SIG-M5 (cell line): Measurements from ENCODE around the gene RBP3.

Experiments
- DNase-seq: peaks from one replicate; lab custom pipeline; 2025; lab: John Stamatoyannopoulos, UW

RBP3 gene

DNA sequence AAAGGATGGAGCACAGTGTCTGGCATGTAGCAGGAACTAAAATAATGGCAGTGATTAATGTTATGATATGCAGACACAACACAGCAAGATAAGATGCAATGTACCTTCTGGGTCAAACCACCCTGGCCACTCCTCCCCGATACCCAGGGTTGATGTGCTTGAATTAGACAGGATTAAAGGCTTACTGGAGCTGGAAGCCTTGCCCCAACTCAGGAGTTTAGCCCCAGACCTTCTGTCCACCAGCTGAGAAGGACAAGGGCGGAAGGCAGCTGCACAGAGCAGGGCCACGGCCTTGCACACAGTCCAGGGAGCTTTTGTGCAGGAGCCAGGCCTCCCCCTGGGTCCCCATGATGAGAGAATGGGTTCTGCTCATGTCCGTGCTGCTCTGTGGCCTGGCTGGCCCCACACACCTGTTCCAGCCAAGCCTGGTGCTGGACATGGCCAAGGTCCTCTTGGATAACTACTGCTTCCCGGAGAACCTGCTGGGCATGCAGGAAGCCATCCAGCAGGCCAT, at the start of gene RBP3:
Gene RBP3 (plus strand): TSS at position 226 of the 514 bp plus-strand sequence. CDS start 122 bp downstream, at position 348.
- DNase-seq = no peak

DNA sequence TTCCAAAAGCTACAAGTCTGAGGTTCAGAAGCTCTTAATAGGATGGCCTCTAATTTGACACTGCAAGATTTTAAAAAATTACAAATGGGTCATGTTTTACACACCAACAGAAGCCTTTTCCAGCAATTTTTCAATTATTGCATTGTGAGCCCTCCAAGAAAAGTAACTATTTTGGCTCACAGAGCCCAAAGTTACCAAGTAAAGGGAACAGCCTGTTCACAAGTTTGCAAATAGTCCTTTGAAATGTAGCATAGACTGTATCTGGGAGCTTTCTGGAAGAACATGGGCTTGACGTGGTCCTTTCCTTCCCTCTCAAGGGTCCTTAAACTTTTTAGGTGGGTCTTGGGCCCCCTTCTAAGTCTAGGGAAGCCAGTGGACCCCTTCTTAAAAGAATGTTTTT, 49.4 kb upstream of the RBP3 start:
- DNase-seq = no peak

- no peak for DNase-seq
Observed at GRCh38 chr10:47299611-47300428, 48.3 kb upstream of the RBP3 start, which contains the start of gene GDF10. Gene GDF10 (plus strand): TSS chr10:47300197. CDS start chr10:47300652, 455 bp downstream.

DNA sequence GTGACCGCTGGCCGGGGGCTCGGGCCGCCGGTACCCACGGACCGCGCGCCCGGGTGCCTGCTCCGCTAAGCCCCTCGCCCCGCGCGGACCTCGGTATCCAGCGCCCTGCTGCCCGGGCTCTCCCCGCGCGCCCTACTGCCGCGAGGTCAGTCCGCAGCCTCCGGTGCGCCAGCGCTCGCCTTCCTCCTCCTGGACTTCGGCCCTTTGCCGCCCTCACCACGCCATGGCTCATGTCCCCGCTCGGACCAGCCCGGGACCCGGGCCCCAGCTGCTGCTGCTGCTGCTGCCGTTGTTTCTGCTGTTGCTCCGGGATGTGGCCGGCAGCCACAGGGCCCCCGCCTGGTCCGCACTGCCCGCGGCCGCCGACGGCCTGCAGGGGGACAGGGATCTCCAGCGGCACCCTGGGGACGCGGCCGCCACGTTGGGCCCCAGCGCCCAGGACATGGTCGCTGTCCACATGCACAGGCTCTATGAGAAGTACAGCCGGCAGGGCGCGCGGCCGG, 47.7 kb upstream of the RBP3 start:
- no peak for DNase-seq

DNA sequence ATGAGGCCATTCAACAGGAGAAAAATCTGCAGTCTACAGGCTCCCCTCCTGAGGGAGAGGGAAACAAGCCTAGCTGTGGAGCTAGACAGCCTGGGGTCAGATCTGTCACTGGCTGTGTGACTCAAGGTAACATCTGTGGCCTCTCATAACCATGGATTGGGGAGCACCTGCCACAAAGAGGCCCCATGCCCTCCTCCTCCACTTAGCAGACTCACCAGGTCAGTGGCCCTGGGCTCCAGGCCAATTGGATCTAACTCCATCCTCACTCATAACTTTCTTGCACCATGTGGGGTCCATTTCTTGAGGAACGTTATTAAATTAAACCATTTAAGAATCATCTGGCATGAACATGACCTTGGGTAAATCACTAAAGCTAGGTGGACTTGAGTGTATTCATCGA, 46.3 kb upstream of the RBP3 start:
- DNase-seq = no peak

GRCh38 chr10:47303105-47303504, 45.1 kb upstream of the RBP3 start:
- DNase-seq = no peak

DNA sequence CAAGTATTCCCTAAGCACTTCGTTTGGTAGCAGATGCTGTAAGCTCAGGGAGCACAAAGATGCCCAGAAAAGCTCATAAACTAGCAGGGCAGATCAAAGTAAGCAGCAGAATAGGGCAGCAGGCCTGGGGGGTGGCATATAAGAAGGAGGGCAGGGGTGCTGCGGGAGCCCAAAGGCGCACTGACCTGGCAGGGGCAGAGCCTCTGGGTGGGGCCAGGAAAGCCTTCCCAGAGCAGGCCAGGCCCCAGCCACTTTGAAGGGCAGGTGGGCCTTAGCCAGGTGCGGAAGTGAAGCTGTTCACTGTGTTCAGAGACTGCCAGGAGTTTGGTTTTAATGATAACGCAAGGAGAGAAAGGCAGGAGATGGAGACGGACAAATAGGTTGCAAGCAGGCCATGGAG, 44.3 kb upstream of the RBP3 start:
- DNase-seq = no peak

DNA sequence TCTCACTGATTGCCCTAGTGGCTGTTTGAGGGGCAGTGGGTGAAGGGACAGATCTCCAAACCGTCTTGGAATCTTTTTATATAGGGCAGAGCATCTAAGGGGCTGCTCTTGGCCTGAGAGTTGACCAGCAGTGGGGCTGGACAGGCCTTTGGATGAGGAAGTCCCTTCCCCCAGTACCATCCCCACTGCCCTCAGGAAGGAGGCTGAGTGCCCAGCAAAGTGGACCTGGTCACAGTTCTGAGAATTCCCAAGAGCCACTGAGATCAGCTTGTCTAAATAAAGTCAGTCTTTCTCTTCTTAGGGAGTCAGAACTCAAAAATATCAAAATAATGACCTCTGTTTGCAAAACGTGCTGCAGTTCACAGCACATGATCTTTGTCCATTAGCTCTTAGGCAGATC, 42.6 kb upstream of the RBP3 start:
- DNase-seq = no peak

DNA sequence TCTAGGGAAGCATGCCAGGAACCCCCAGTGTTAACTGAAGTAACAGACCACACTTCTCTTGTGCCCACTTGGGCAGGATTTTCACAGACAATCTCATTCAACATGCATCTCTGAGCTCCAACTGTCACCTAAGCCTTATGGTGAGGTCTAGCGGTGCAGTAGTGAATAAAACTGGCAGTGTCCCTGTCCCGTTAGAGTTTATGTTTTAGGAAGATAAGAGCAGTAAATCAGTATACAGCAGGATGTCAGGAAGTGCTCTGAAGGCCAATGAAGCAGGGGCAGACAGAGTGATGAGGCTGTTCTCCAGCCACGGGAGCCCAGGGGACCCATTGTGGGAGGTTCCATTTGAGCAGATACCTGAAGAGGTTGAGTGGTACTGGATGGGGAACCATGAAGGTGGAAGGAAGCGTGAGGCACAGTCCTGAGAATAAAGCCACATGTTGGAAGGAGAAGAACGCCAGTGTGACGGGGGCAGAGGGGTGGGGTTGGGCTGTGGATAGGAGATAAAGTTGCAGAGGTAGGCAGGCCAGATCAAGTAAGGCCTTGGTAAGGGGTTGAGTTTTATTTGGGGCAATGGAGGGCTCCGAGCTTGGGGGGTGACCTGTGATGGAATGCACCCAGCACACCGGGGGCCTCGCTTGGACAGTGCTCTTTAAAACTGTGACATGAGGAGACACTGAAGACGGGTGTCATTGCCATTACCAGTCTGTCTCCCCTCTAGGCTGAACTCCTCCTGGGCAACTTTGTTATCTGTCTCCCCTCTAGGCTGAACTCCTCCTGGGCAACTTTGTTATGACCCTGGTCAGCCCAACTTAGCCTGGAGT, 41.6 kb upstream of the RBP3 start:
- DNase-seq = no peak

GRCh38 chr10:47307381-47307780, 40.8 kb upstream of the RBP3 start:
- no peak for DNase-seq

DNA sequence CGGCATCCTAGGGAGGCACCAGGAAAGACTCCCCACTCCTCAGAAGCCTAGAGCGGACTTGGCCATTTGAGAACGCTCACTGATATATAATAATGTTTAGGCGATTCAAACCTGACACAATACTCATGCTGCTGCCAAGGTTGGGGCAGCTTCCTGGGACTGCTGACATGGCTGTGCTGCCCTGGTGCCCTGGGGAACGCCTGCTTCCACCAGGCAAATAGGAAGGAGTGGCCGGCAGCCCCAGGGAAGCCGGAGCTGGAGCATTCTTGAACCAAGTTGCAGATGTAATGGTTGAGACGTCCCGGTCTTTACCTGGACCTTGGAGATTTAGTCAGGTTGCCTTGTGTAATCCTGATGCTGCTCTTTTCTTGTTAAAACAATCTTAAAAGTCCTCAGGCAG, 39.4 kb upstream of the RBP3 start:
- no peak for DNase-seq

- no peak for DNase-seq
Observed at GRCh38 chr10:47309408-47310089, 38.6 kb upstream of the RBP3 start.

DNA sequence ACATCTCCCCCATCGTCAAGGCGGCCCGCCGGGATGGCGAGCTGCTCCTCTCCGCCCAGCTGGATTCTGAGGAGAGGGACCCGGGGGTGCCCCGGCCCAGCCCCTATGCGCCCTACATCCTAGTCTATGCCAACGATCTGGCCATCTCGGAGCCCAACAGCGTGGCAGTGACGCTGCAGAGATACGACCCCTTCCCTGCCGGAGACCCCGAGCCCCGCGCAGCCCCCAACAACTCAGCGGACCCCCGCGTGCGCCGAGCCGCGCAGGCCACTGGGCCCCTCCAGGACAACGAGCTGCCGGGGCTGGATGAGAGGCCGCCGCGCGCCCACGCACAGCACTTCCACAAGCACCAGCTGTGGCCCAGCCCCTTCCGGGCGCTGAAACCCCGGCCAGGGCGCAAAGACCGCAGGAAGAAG, 38.1 kb upstream of the RBP3 start:
- no peak for DNase-seq

- no peak for DNase-seq
Observed at GRCh38 chr10:47311193-47311931, 36.8 kb upstream of the RBP3 start.

DNA sequence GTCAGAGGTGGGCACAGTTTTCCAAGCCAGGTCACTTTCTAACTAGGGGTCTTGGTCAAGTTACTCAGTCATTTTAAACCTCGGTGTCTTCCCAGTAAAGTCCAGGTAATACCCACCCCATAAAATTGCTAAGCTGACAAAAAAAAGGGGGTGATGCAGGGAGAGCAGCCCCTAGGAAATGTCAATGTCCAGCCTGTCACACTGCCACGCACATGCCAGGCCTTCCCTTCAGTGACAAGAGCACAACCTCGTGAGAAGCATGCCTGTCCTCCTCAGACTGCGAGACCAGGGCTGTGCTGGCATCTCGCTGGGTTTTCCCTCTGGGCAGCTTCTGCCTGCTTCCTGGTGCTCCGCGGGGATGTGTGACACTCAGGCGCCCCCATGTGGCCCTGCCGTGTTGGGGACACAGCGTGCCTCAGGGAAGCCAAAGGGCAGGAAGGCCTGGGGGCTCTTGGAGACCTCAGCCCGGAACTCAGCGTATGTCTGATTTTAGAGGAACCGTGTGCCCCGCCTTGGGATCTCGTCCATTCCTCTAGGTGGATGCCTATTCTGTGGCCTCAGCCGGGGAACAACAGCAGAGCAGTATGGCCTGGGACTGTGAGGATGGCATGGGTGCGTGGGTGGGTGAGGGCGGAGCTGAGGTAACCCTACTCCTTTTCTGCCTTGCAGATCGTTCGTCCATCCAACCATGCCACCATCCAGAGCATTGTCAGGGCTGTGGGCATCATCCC, 36.1 kb upstream of the RBP3 start:
- DNase-seq = no peak

GRCh38 chr10:47312663-47312995, 35.5 kb upstream of the RBP3 start:
- no peak for DNase-seq

GRCh38 chr10:47314416-47314970, 33.7 kb upstream of the RBP3 start:
- DNase-seq = no peak

DNA sequence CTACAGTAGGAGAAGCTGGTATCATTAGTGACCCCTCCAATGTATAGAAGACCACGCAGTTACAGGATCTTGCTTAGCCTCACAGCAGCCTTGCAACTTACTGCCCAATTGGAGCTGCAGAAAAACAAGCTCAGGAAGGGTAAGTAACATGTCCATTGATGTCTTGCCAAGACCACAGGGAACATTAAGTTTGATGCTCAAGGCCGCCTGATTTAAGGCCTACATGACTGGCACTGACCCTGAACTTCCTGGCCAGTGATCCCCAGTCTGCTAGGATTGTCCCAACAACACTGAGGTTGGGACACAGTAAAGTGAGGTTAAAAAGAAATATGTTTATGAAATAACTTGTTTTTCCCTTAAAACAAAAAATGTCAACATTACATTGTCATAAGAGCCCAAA, 32.7 kb upstream of the RBP3 start:
- no peak for DNase-seq

- no peak for DNase-seq
Observed at GRCh38 chr10:47316131-47316530, 32.0 kb upstream of the RBP3 start.

DNA sequence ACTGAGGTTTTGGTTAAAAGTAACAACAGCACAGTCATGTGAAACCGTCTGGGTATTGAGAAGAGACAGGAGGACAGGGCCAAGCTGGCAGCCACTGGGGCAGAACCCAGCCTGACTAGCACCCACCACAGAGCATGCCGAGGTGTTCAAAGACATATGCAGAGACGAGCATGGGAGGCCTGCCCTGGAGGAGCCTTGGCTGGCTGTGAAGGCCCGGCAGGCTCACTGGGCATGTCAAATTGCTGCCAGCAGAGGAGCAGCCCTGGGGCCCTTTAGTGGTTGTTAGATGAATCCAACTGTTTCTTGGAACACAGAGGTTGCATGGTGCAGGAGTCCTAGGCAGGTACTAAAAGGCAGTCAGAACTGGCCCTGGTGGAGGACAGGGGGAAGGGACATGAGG, 30.9 kb upstream of the RBP3 start:
- no peak for DNase-seq

DNA sequence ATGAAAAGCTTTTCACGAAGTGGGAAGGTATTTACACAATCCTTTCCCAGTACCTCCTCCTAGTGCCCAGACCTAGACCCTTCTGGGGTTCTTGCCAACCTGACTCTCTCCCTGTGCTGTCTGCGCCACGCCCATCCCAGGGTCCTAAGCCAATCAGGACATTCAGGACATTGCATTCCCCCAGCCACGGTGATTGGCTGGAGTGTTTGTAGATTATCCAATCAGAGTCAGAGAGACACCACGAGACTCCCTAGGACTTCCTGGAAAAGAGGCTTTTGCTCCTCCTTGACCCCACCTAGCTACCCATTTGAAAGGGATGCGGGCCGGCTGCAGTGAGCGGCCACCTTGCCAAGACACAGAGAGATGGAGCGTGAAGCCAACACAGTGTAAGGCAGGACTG, 29.5 kb upstream of the RBP3 start:
- DNase-seq = no peak
